Stimulated activated memory B cell treated with anti-CD40 and anti-IgM and Interleukin-4, amounts not matched to agents 10 μg/mL and 1 μg/mL and 100 μg/mL, for 72 hours (primary cell): Measurements from ENCODE around the gene TACC2.
A peak's percentile ranks its signal among the peaks of the same experiment; 100 is the strongest.
"Not testable (repeated sequence)": the region's sequence is repeated elsewhere in the genome, so short reads cannot be mapped to it uniquely, and the experiment has no call there.

Source experiments
- ATAC-seq: fragments of 150-1000 bp; cut with Tn5 transposase; 2 replicates; pipeline ENCODE4 v1.10.0; 2021
- H3K27ac Mint-ChIP-seq: one replicate; pipeline ENCODE4 v1.8.0; 2022; ENCODE audit warnings: mild to moderate bottlenecking, mixed read lengths
- H3K27me3 Mint-ChIP-seq: one replicate; pipeline ENCODE4 v1.8.0; 2022; ENCODE audit warnings: mixed read lengths
- H3K36me3 Mint-ChIP-seq: one replicate; pipeline ENCODE4 v1.8.0; 2022; ENCODE audit warnings: mixed read lengths
- H3K4me1 Mint-ChIP-seq: one replicate; pipeline ENCODE4 v1.8.0; 2022; ENCODE audit warnings: mixed read lengths
- H3K4me3 Mint-ChIP-seq: one replicate; pipeline ENCODE4 v1.8.0; 2022; ENCODE audit warnings: mild to moderate bottlenecking, moderate library complexity, mixed read lengths
- H3K9me3 Mint-ChIP-seq: one replicate; pipeline ENCODE4 v1.8.0; 2022; ENCODE audit warnings: mixed read lengths

The TACC2 gene

GRCh38 chr10:121974535-121975294 is 14.2 kb upstream of the TACC2 start, which contains the start of gene NSMCE4A:
Gene NSMCE4A (minus strand): TSS chr10:121975217. CDS start chr10:121975165, 52 bp downstream.
- Mint-ChIP-seq H3K27me3 (no peaks in the 10 kb centered on the region), H3K9me3 (no peaks in the 10 kb centered on the region), H3K27ac (peak within 1 kb of the TSS; percentile 46), H3K4me1 (peaks cover 29% of the 10 kb centered on the region), H3K4me3 (peak within 1 kb of the TSS; percentile 81), H3K36me3 (peaks cover 17% of the 10 kb centered on the region)
- ATAC-seq, result peak; percentile 94

- ATAC-seq, result no peak
- H3K36me3 Mint-ChIP-seq, result peaks cover 17% of the 10 kb centered on the region
Observed at GRCh38 chr10:121975295-121976086, 13.5 kb upstream of the TACC2 start.

GRCh38 chr10:121976607-121977006 is 12.4 kb upstream of the TACC2 start:
- H3K36me3 Mint-ChIP-seq, result peaks cover 8% of the 10 kb centered on the region
- no peaks in the 10 kb centered on the region for H3K27me3 Mint-ChIP-seq
- no peak overlapping the region for H3K27ac Mint-ChIP-seq
- H3K4me1 Mint-ChIP-seq, result peaks cover 29% of the 10 kb centered on the region
- H3K9me3 Mint-ChIP-seq, result no peaks in the 10 kb centered on the region
- no peak for ATAC-seq
- H3K4me3 Mint-ChIP-seq, result no peak overlapping the region

More at GRCh38 chr10:121975295-121976086, 13.5 kb upstream of the TACC2 start:
- no peaks in the 10 kb centered on the region for H3K9me3 Mint-ChIP-seq
- peaks cover 29% of the 10 kb centered on the region for H3K4me1 Mint-ChIP-seq
- H3K4me3 Mint-ChIP-seq, result peak overlapping the region; percentile 81
- no peak overlapping the region for H3K27ac Mint-ChIP-seq
- no peaks in the 10 kb centered on the region for H3K27me3 Mint-ChIP-seq

- Mint-ChIP-seq H3K27ac (no peak overlapping the region), H3K4me1 (peaks cover 14% of the 10 kb centered on the region), H3K9me3 (no peaks in the 10 kb centered on the region), H3K4me3 (no peak overlapping the region), H3K27me3 (no peaks in the 10 kb centered on the region), H3K36me3 (no peaks in the 10 kb centered on the region)
- ATAC-seq, result no peak
Observed at GRCh38 chr10:121978511-121978910, 10.5 kb upstream of the TACC2 start.

DNA sequence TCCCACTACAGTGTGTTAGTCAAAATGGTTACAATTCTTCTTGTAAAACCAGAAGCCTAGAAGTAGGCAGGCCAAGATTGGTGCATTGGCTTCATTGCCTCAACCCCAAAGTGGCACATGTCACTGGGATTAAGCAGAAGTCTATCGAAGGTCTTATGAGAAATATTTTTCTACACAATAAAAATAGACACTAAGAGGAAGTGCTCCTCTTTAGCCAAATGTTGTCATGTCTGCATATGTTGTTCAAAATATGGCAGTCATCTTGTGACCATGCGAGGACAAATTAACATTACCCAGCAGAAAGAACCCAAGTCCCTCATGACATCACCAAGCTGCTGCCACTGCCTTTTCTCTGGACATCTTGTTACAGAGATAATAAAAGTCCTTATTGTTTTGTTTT is 7.6 kb upstream of the TACC2 start:
- Mint-ChIP-seq H3K27me3 (no peaks in the 10 kb centered on the region), H3K27ac (no peak overlapping the region), H3K9me3 (peaks cover 8% of the 10 kb centered on the region), H3K4me3 (no peak overlapping the region), H3K4me1 (no peaks in the 10 kb centered on the region), H3K36me3 (peaks cover 9% of the 10 kb centered on the region)
- no peak for ATAC-seq

- H3K9me3 Mint-ChIP-seq, result peaks cover 8% of the 10 kb centered on the region
- no peak overlapping the region for H3K4me3 Mint-ChIP-seq
- H3K4me1 Mint-ChIP-seq, result no peaks in the 10 kb centered on the region
- no peak overlapping the region for H3K27ac Mint-ChIP-seq
- H3K27me3 Mint-ChIP-seq, result peaks cover 10% of the 10 kb centered on the region
- peaks cover 9% of the 10 kb centered on the region for H3K36me3 Mint-ChIP-seq
- ATAC-seq, result no peak
Observed at GRCh38 chr10:121983852-121984251, 5.1 kb upstream of the TACC2 start.

GRCh38 chr10:121984463-121984862 is 4.5 kb upstream of the TACC2 start:
- no peak overlapping the region for H3K27ac Mint-ChIP-seq
- peaks cover 9% of the 10 kb centered on the region for H3K36me3 Mint-ChIP-seq
- peaks cover 10% of the 10 kb centered on the region for H3K27me3 Mint-ChIP-seq
- ATAC-seq, result no peak
- peaks cover 8% of the 10 kb centered on the region for H3K9me3 Mint-ChIP-seq
- no peak overlapping the region for H3K4me3 Mint-ChIP-seq
- H3K4me1 Mint-ChIP-seq, result no peaks in the 10 kb centered on the region

GRCh38 chr10:121990015-121990677 is 1.2 kb downstream of the TACC2 start:
- no peak for ATAC-seq
- Mint-ChIP-seq H3K36me3 (no peaks in the 10 kb centered on the region), H3K27ac (no peak overlapping the region), H3K27me3 (peaks cover 23% of the 10 kb centered on the region), H3K4me1 (peaks cover 6% of the 10 kb centered on the region), H3K9me3 (no peaks in the 10 kb centered on the region), H3K4me3 (no peak overlapping the region)

- peaks cover 33% of the 10 kb centered on the region for H3K27me3 Mint-ChIP-seq
- H3K4me1 Mint-ChIP-seq, ATAC-seq: not testable (repeated sequence)
Observed at GRCh38 chr10:121991727-121992126, 2.8 kb downstream of the TACC2 start.

GRCh38 chr10:121994429-121994941 is 5.5 kb downstream of the TACC2 start:
- ATAC-seq, result no peak
- peaks cover 6% of the 10 kb centered on the region for H3K4me1 Mint-ChIP-seq
- no peak overlapping the region for H3K4me3 Mint-ChIP-seq
- peaks cover under 1% of the 10 kb centered on the region for H3K9me3 Mint-ChIP-seq
- peaks cover 33% of the 10 kb centered on the region for H3K27me3 Mint-ChIP-seq
- no peaks in the 10 kb centered on the region for H3K36me3 Mint-ChIP-seq
- no peak overlapping the region for H3K27ac Mint-ChIP-seq

More at GRCh38 chr10:121991727-121992126, 2.8 kb downstream of the TACC2 start:
- H3K27ac Mint-ChIP-seq, H3K9me3 Mint-ChIP-seq, H3K36me3 Mint-ChIP-seq, H3K4me3 Mint-ChIP-seq: not testable (repeated sequence)

DNA sequence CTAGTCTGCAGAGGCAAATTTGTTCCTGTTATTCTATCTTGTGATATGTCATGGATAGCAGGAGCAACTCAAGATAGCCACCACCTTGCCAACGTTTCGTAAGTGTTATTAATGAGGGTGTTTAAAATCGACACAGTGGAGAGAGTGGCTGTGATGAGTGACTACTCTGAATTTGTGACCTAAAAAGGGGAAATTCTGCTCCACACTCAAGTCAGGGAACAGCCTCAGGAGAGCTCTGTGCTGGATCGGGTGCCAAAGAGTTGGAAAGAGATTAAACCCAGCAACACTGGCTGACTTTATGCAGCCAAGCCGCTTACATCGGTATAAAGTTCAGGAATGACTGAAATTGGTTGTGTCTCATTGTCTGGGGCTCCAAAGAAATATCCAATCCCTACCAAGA is 9.5 kb downstream of the TACC2 start:
- H3K4me1 Mint-ChIP-seq, result no peaks in the 10 kb centered on the region
- no peaks in the 10 kb centered on the region for H3K36me3 Mint-ChIP-seq
- ATAC-seq, result no peak
- peaks cover 23% of the 10 kb centered on the region for H3K9me3 Mint-ChIP-seq
- no peak overlapping the region for H3K27ac Mint-ChIP-seq
- H3K4me3 Mint-ChIP-seq, result no peak overlapping the region
- peaks cover 33% of the 10 kb centered on the region for H3K27me3 Mint-ChIP-seq

DNA sequence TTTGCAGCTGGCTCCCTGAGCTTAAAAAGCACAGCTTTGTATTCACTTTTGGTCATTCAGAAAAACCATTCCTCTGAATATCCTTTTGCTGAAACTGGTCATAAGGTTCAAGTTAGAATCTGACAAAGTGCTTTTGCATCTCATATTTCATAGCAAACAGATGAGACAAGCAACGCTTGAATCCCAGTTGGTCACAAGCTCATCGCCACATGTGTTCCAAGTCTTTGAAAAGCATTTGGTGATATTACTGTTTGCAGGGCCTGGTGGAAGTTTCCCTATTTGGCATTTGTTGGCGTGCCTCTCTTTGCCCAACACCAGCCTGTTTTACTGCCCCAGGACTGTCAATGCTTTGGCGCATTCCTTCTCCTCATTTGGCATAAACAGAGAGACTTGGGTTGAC is 10.3 kb downstream of the TACC2 start:
- Mint-ChIP-seq H3K4me1 (no peaks in the 10 kb centered on the region), H3K27me3 (peaks cover 26% of the 10 kb centered on the region), H3K9me3 (peaks cover 24% of the 10 kb centered on the region), H3K27ac (no peak overlapping the region), H3K36me3 (no peaks in the 10 kb centered on the region), H3K4me3 (no peak overlapping the region)
- ATAC-seq, result no peak

DNA sequence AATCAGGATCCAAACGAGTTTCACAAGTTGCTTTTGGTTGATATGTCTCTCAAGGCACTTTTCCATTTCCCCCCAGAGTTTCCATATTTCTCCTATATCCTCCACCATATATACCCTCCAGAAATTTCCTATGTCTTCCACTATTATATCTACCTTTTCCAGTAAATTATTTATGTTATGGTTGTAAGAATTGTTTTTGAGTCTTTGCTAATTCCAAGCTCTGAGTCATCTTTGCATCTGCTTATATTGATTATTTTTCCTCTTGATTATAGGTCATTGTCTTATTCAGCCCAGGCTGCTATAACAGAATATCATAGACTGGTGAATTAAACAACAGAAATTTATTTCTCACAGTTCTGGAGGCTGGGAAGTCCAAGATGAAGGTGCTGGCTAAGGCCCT is 12.7 kb downstream of the TACC2 start:
- Mint-ChIP-seq H3K4me3 (no peak overlapping the region), H3K27me3 (peaks cover 16% of the 10 kb centered on the region), H3K9me3 (peaks cover 26% of the 10 kb centered on the region), H3K4me1 (no peaks in the 10 kb centered on the region), H3K27ac (no peak overlapping the region), H3K36me3 (no peaks in the 10 kb centered on the region)
- no peak for ATAC-seq

DNA sequence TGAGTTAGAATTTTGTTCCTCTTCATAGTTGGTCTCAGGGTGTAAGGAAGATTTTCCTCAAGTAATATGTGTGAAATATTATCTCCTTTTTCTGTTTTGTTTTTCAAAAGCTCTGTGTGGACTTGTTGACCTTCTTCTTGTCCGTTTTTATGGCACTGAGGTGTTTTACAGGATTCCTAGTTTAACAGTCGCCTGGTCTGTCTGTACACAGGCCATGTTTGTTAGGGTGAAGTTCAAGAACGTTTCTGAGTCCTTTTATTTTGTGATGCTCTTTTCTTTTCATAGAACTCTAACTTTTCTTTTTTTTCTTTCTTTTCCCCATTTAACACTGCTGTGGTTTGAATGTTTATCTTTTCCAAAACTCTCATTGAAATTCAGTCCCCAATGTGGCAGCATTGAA is 18.5 kb downstream of the TACC2 start:
- Mint-ChIP-seq H3K27me3 (peaks cover 39% of the 10 kb centered on the region), H3K9me3 (peaks cover 9% of the 10 kb centered on the region), H3K27ac (no peak overlapping the region), H3K36me3 (no peaks in the 10 kb centered on the region), H3K4me3 (no peak overlapping the region), H3K4me1 (no peaks in the 10 kb centered on the region)
- no peak for ATAC-seq

- no peak for ATAC-seq
- no peak overlapping the region for H3K27ac Mint-ChIP-seq
- H3K4me1 Mint-ChIP-seq, result no peaks in the 10 kb centered on the region
- peaks cover 57% of the 10 kb centered on the region for H3K27me3 Mint-ChIP-seq
- H3K4me3 Mint-ChIP-seq, result no peak overlapping the region
- H3K9me3 Mint-ChIP-seq, result peaks cover 3% of the 10 kb centered on the region
- H3K36me3 Mint-ChIP-seq, result no peaks in the 10 kb centered on the region
Observed at GRCh38 chr10:122010405-122011050, 21.6 kb downstream of the TACC2 start.
